Natural killer cell (primary cell): ENCODE data around the gene C3. TPM values are rescaled to one million over a fixed set of nuclear protein-coding genes. Genes with fewer than 3 reads are reported as not detected.
A peak's percentile ranks its signal among the peaks of the same experiment; 100 is the strongest.

ENCODE experiments used
- ATAC-seq, 3 donors: fragments of 150-1000 bp in 2 of 3; fragments of 200-7000 bp in 1 of 3; cut with Tn5 transposase; 1 replicate in 1 of 3; 2 replicates in 2 of 3; pipeline ENCODE4 v1.10.0; 2021; ENCODE audit warnings: mild to moderate bottlenecking in 2 of 3, moderate library complexity in 2 of 3
- DNase-seq, 2 donors: peaks; one replicate each; pipeline versions ENCODE4 v3.0.0 to v3.0.0-alpha.2; 2013 to 2021; ENCODE audit warnings: mixed read lengths in 1 of 2
- H3K27ac ChIP-seq: one replicate; pipeline ENCODE4 v1.5.1; 2013; ENCODE audit warnings: mild to moderate bottlenecking, low read length
- H3K27me3 ChIP-seq: one replicate; pipeline ENCODE4 v1.6.1; 2013; ENCODE audit warnings: low read length; ENCODE audit not compliant: control insufficient read depth, insufficient read depth
- H3K36me3 ChIP-seq: one replicate; pipeline ENCODE4 v1.6.1; 2013; ENCODE audit warnings: low read length; ENCODE audit not compliant: control insufficient read depth, insufficient read depth
- H3K4me1 ChIP-seq: one replicate; pipeline ENCODE4 v1.6.1; 2013; ENCODE audit warnings: low read length; ENCODE audit not compliant: control insufficient read depth, insufficient read depth
- H3K4me3 ChIP-seq: one replicate; pipeline ENCODE4 v1.5.1; 2013; ENCODE audit warnings: low read length
- H3K9me3 ChIP-seq: one replicate; pipeline ENCODE4 v1.6.1; 2013; ENCODE audit warnings: low read length; ENCODE audit not compliant: control insufficient read depth, insufficient read depth
- H3K27ac Mint-ChIP-seq, 2 donors: one replicate each; pipeline ENCODE4 v1.8.0; 2022; ENCODE audit warnings: mild to moderate bottlenecking in 2 of 2, mixed read lengths in 2 of 2, moderate library complexity in 1 of 2
- H3K27me3 Mint-ChIP-seq, 2 donors: one replicate each; pipeline ENCODE4 v1.8.0; 2022; ENCODE audit warnings: low read depth in 2 of 2, mixed read lengths in 2 of 2
- H3K36me3 Mint-ChIP-seq: one replicate; pipeline ENCODE4 v1.8.0; 2022; ENCODE audit warnings: mixed read lengths
- H3K4me1 Mint-ChIP-seq, 2 donors: one replicate each; pipeline ENCODE4 v1.8.0; 2022; ENCODE audit warnings: mixed read lengths in 2 of 2
- H3K4me3 Mint-ChIP-seq: one replicate; pipeline ENCODE4 v1.8.0; 2022; ENCODE audit warnings: mild to moderate bottlenecking, moderate library complexity, mixed read lengths
- H3K9me3 Mint-ChIP-seq, 2 donors: one replicate each; pipeline ENCODE4 v1.8.0; 2022; ENCODE audit warnings: mixed read lengths in 2 of 2
- CTCF ChIP-seq: fragments of 200-600 bp; IDR thresholded peaks from one replicate; pipeline ENCODE4 v1.8.0; 2022; ENCODE audit warnings: antibody characterized with exemption
- WGBS: methylation state at CpG from one replicate; pipeline ENCODE4 v1.1.7; 2013; ENCODE audit warnings: missing lambda C conversion rate; ENCODE audit not compliant: insufficient coverage; 5-methylcytosine and 5-hydroxymethylcytosine counted together
- intact Hi-C: fragments of 100-400 bp; cut with micrococcal nuclease; formaldehyde crosslinking; loops from one replicate; pipeline ENCODE4 v1.14.2; 2022
- total RNA-seq, 4 donors: library from RNA; stranded (reverse); fragments of 120-200 nt in 1 of 4; gene quantifications; one replicate each; pipeline versions ENCODE4 v1.2.3 to v1.2.4, GENCODE V29; 2013 to 2022

C3 gene
- total RNA-seq, 3 donors from 2014 or later (not counting 1 experiment from before 2014, with no cell fraction given) = 0.38 to 5.5 TPM; not detected in 1

GRCh38 chr19:6739390-6739882, 19.0 kb upstream of the C3 start, which contains the start of gene TRIP10:
Gene TRIP10 (plus strand): TSS chr19:6739680. CDS start chr19:6739762, 82 bp downstream.
- H3K27ac Mint-ChIP-seq = peak within 1 kb of the TSS; percentile 98
- no peaks in the 10 kb centered on the region for H3K36me3 Mint-ChIP-seq
- WGBS = under 1% methylated on average over 47 of the region's 47 CpGs
- Histone ChIP-seq H3K27ac (peak within 1 kb of the TSS; percentile 66), H3K27me3 (no peaks in the 10 kb centered on the region), H3K4me1 (peaks cover 53% of the 10 kb centered on the region), H3K9me3 (no peaks in the 10 kb centered on the region), H3K36me3 (peaks cover 2% of the 10 kb centered on the region), H3K4me3 (peak within 1 kb of the TSS; percentile 54)
- H3K4me1 Mint-ChIP-seq = peaks cover 29 to 41% of the 10 kb centered on the region in 2 donors
- peak within 1 kb of the TSS; percentile 96 for H3K4me3 Mint-ChIP-seq
- ATAC-seq (peak; percentile 16 to 47 (median 17)), DNase-seq (peak; percentile 78 to 91)
- TF ChIP-seq CTCF = no peak
- H3K27me3 Mint-ChIP-seq = no peaks in the 10 kb centered on the region
- no peaks in the 10 kb centered on the region for H3K9me3 Mint-ChIP-seq
- intact Hi-C loops = loop anchor here (5.0 kb wide), 1 partner anchor 222 kb away; no protein-coding TSS in a partner anchor

GRCh38 chr19:6738787-6739389, 18.4 kb upstream of the C3 start:
- Mint-ChIP-seq H3K9me3 (no peaks in the 10 kb centered on the region), H3K27ac (peak overlapping the region; percentile 98), H3K4me3 (peak overlapping the region; percentile 96), H3K36me3 (no peaks in the 10 kb centered on the region), H3K4me1 (peaks cover 29 to 41% of the 10 kb centered on the region in 2 donors), H3K27me3 (no peaks in the 10 kb centered on the region)
- TF ChIP-seq CTCF = peak; percentile 54
- intact Hi-C loops = loop anchor here (1.0 to 5.0 kb wide), 2 partner anchors 28 to 222 kb away; partner anchors contain the start of gene SH2D3A
- 17% methylated on average over 24 of the region's 24 CpGs for WGBS
- H3K36me3 ChIP-seq = peaks cover 2% of the 10 kb centered on the region
- DNase-seq = peak in 1 of 2 donors; percentile 63
- H3K4me1 ChIP-seq = peaks cover 53% of the 10 kb centered on the region
- H3K9me3 ChIP-seq = no peaks in the 10 kb centered on the region
- H3K27ac ChIP-seq = peak overlapping the region; percentile 66
- H3K4me3 ChIP-seq = peak overlapping the region; percentile 43
- ATAC-seq = no peak
- H3K27me3 ChIP-seq = no peaks in the 10 kb centered on the region

GRCh38 chr19:6737873-6738786, 17.7 kb upstream of the C3 start:
- H3K27ac ChIP-seq = peak overlapping the region; percentile 66
- no peaks in the 10 kb centered on the region for H3K27me3 ChIP-seq
- peaks cover 6% of the 10 kb centered on the region for H3K36me3 ChIP-seq
- H3K4me3 ChIP-seq = peak overlapping the region; percentile 43
- no peaks in the 10 kb centered on the region for H3K9me3 ChIP-seq
- Mint-ChIP-seq H3K27me3 (no peaks in the 10 kb centered on the region), H3K27ac (peak overlapping the region; percentile 98), H3K9me3 (no peaks in the 10 kb centered on the region), H3K4me3 (peak overlapping the region; percentile 96), H3K4me1 (peaks cover 29 to 41% of the 10 kb centered on the region in 2 donors), H3K36me3 (no peaks in the 10 kb centered on the region)
- 15% methylated on average over 13 of the region's 13 CpGs for WGBS
- H3K4me1 ChIP-seq = peaks cover 53% of the 10 kb centered on the region
- TF ChIP-seq CTCF = peak; percentile 71
- ATAC-seq (peak in 1 of 3 donors; percentile 8), DNase-seq (peak; percentile 68 to 89)
- intact Hi-C loops = loop anchor here (1.0 to 5.0 kb wide), 6 partner anchors 29 to 221 kb away; partner anchors contain the start of genes SH2D3A and VAV1
